HepG2 (cell line): ENCODE results near the gene LCE2A.

ENCODE experiments used
- ARID2 ChIP-seq: sonication (generic); formaldehyde crosslinking; IDR thresholded peaks from 2 replicates; pipeline ENCODE4 v1.8.1; 2022; ENCODE audit warnings: mild to moderate bottlenecking, missing genetic modification reagents, borderline replicate concordance
- CTCF ChIP-seq: sonication (generic); formaldehyde crosslinking; IDR thresholded peaks from 2 replicates; pipeline ENCODE4 v1.5.0; 2020; ENCODE audit warnings: mild to moderate bottlenecking, missing genetic modification reagents, moderate library complexity
- ERF ChIP-seq: IDR thresholded peaks from 2 replicates; pipeline ENCODE4 v1.6.1; 2018; ENCODE audit warnings: missing biosample characterization, missing genetic modification reagents
- ESRRA ChIP-seq: sonication (generic); formaldehyde crosslinking; IDR thresholded peaks from 2 replicates; pipeline ENCODE4 v1.5.1; 2020; ENCODE audit warnings: mild to moderate bottlenecking, low read depth, missing genetic modification reagents
- FOXK1 ChIP-seq: sonication (generic); formaldehyde crosslinking; IDR thresholded peaks from 2 replicates; pipeline ENCODE4 v1.4.0; 2020; ENCODE audit warnings: low read depth, missing genetic modification reagents, borderline replicate concordance
- MAFG ChIP-seq: sonication (generic); formaldehyde crosslinking; IDR thresholded peaks from 2 replicates; pipeline ENCODE4 v1.5.1; 2020; ENCODE audit warnings: mild to moderate bottlenecking, missing genetic modification reagents
- MYC ChIP-seq: sonication (generic); formaldehyde crosslinking; IDR thresholded peaks from 2 replicates; pipeline ENCODE4 v1.9.0; 2021; ENCODE audit warnings: missing genetic modification reagents, borderline replicate concordance
- ZHX1 ChIP-seq: sonication (generic); formaldehyde crosslinking; IDR thresholded peaks from 2 replicates; pipeline ENCODE4 v1.8.1; 2022; ENCODE audit warnings: low read depth, mild to moderate bottlenecking, missing genetic modification reagents
- ZNF263 ChIP-seq: sonication (generic); formaldehyde crosslinking; IDR thresholded peaks from 2 replicates; pipeline ENCODE4 v1.4.0; 2020; ENCODE audit warnings: missing genetic modification reagents
- ZNF646 ChIP-seq: sonication (generic); formaldehyde crosslinking; IDR thresholded peaks from 2 replicates; pipeline ENCODE4 v1.9.0; 2021; ENCODE audit warnings: mild to moderate bottlenecking, missing genetic modification reagents

- TF ChIP-seq CTCF (CRISPR knock-in tag) (no peak), ERF (CRISPR knock-in tag) (no peak), FOXK1 (CRISPR knock-in tag) (no peak), ARID2 (CRISPR knock-in tag) (no peak), MAFG (CRISPR knock-in tag) (no peak), ZNF646 (CRISPR knock-in tag) (no peak), ZNF263 (CRISPR knock-in tag) (no peak), MYC (no peak), ZHX1 (CRISPR knock-in tag) (no peak), ESRRA (CRISPR knock-in tag) (no peak)
Observed at GRCh38 chr1:152673016-152673415, 25.1 kb upstream of the LCE2A start.
